Endodermal cell (in vitro differentiated cells): ENCODE data around the gene NDUFS1. TPM values are rescaled to one million over a fixed set of nuclear protein-coding genes. Genes with fewer than 3 reads are reported as not detected.
A peak's percentile ranks its signal among the peaks of the same experiment; 100 is the strongest.
"Not testable (repeated sequence)": the region's sequence is repeated elsewhere in the genome, so short reads cannot be mapped to it uniquely, and the experiment has no call there.

Experiments
- DNase-seq: peaks from one replicate; pipeline ENCODE4 v3.0.0-alpha.2; 2017
- H3K27ac ChIP-seq: 2 replicates; pipeline ENCODE4 v1.5.1; 2013; ENCODE audit warnings: mild to moderate bottlenecking, low read depth, low read length, moderate library complexity
- H3K27me3 ChIP-seq: 2 replicates; pipeline ENCODE4 v1.6.1; 2013; ENCODE audit warnings: mild to moderate bottlenecking, low read length, moderate library complexity; ENCODE audit not compliant: insufficient read depth, control insufficient read depth, poor library complexity, severe bottlenecking
- H3K36me3 ChIP-seq: 2 replicates; pipeline ENCODE4 v1.7.0; 2013; ENCODE audit warnings: mild to moderate bottlenecking, low read length, moderate library complexity; ENCODE audit not compliant: control insufficient read depth, insufficient read depth
- H3K4me1 ChIP-seq: one replicate; pipeline ENCODE4 v1.7.0; 2013; ENCODE audit warnings: low read length; ENCODE audit not compliant: control insufficient read depth, insufficient read depth
- H3K4me3 ChIP-seq: 2 replicates; pipeline ENCODE4 v1.5.1; 2013; ENCODE audit warnings: mild to moderate bottlenecking, low read length, moderate library complexity
- H3K9ac ChIP-seq: 2 replicates; pipeline ENCODE4 v1.6.1; 2013; ENCODE audit warnings: mild to moderate bottlenecking, low read length, moderate library complexity; ENCODE audit not compliant: poor library complexity, severe bottlenecking; ENCODE audit errors: extremely low read depth
- H3K9me3 ChIP-seq: 2 replicates; pipeline ENCODE4 v1.6.1; 2013; ENCODE audit warnings: mild to moderate bottlenecking, low read length, moderate library complexity; ENCODE audit not compliant: control insufficient read depth
- H3K27ac Mint-ChIP-seq: 2 replicates; pipeline ENCODE4 v1.8.0; 2020; ENCODE audit warnings: mixed read lengths
- H3K27me3 Mint-ChIP-seq: 2 replicates; pipeline ENCODE4 v1.8.0; 2021; ENCODE audit warnings: mild to moderate bottlenecking, mixed read lengths; ENCODE audit not compliant: insufficient read depth
- H3K36me3 Mint-ChIP-seq: 2 replicates; pipeline ENCODE4 v1.8.0; 2020; ENCODE audit warnings: low read depth, mixed read lengths
- H3K4me1 Mint-ChIP-seq: 2 replicates; pipeline ENCODE4 v1.8.0; 2020; ENCODE audit warnings: mixed read lengths
- H3K4me3 Mint-ChIP-seq: 2 replicates; pipeline ENCODE4 v1.8.0; 2020; ENCODE audit warnings: mild to moderate bottlenecking, moderate library complexity, mixed read lengths
- H3K9me3 Mint-ChIP-seq: 2 replicates; pipeline ENCODE4 v1.8.0; 2020; ENCODE audit warnings: mild to moderate bottlenecking, mixed read lengths
- WGBS, 2 experiments: methylation state at CpG; one replicate each; pipeline versions ENCODE4 v1.1.5 to v1.1.7; 2013; ENCODE audit warnings: missing lambda C conversion rate in 2 of 2, mixed read lengths in 1 of 2; ENCODE audit not compliant: insufficient coverage in 1 of 2, insufficient read length in 1 of 2; 5-methylcytosine and 5-hydroxymethylcytosine counted together
- total RNA-seq, 2 donors: library from RNA; stranded (reverse); fragmentation: NEBNext Ultra II Directional in 1 of 2; extraction: Animal tissue kit (Norgen Biotek cat#: 25700) in 1 of 2; gene quantifications; 2 replicates in 1 of 2; 3 replicates in 1 of 2; pipeline ENCODE4 v1.2.1, GENCODE V29; 2021
- TF ChIP-seq, protein P1 (sequence below): fragments of 200-600 bp; sonication (generic); conservative IDR thresholded peaks from 2 replicates; pipeline ENCODE4 v1.5.0; 2021; ENCODE audit warnings: antibody characterized with exemption, mild to moderate bottlenecking

Gene NDUFS1
- total RNA-seq, 2 donors from 2014 or later: 88.3 to 91.5 TPM

DNA sequence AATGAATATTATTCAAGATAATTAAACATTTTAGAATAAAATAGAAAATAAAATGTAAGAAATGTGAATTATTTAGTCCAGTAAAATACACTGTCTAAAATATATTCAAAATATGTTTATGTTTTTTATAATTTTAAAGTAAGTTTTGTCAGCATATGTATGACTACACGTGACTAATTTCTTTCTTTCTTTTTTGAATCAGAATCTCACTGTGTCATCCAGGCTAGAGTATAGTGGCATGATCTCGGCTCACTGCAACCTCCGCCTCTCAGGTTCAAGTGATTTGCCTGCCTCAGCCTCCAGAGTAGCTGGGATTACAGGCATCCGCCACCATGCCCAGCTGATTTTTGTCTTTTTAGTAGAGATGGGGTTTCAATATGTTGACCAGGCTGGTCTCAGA is 54.2 kb downstream of the NDUFS1 start:
- H3K4me3 ChIP-seq: no peak overlapping the region
- no peak overlapping the region for H3K27ac ChIP-seq
- H3K27me3 ChIP-seq: no peaks in the 10 kb centered on the region
- no peaks in the 10 kb centered on the region for H3K36me3 ChIP-seq
- peaks cover 5% of the 10 kb centered on the region for H3K36me3 Mint-ChIP-seq
- no peaks in the 10 kb centered on the region for H3K4me1 ChIP-seq
- no peaks in the 10 kb centered on the region for H3K9me3 Mint-ChIP-seq
- TF ChIP-seq, protein P1, sequence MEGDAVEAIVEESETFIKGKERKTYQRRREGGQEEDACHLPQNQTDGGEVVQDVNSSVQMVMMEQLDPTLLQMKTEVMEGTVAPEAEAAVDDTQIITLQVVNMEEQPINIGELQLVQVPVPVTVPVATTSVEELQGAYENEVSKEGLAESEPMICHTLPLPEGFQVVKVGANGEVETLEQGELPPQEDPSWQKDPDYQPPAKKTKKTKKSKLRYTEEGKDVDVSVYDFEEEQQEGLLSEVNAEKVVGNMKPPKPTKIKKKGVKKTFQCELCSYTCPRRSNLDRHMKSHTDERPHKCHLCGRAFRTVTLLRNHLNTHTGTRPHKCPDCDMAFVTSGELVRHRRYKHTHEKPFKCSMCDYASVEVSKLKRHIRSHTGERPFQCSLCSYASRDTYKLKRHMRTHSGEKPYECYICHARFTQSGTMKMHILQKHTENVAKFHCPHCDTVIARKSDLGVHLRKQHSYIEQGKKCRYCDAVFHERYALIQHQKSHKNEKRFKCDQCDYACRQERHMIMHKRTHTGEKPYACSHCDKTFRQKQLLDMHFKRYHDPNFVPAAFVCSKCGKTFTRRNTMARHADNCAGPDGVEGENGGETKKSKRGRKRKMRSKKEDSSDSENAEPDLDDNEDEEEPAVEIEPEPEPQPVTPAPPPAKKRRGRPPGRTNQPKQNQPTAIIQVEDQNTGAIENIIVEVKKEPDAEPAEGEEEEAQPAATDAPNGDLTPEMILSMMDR: no peak
- no peak overlapping the region for H3K9ac ChIP-seq
- no peak for DNase-seq
- H3K27ac Mint-ChIP-seq: no peak overlapping the region
- no peaks in the 10 kb centered on the region for H3K4me1 Mint-ChIP-seq
- H3K4me3 Mint-ChIP-seq: no peak overlapping the region
- no peaks in the 10 kb centered on the region for H3K27me3 Mint-ChIP-seq
- H3K9me3 ChIP-seq: no peaks in the 10 kb centered on the region
- 94 to 95% methylated on average over 4 of the region's 4 CpGs for WGBS, 2 experiments

DNA sequence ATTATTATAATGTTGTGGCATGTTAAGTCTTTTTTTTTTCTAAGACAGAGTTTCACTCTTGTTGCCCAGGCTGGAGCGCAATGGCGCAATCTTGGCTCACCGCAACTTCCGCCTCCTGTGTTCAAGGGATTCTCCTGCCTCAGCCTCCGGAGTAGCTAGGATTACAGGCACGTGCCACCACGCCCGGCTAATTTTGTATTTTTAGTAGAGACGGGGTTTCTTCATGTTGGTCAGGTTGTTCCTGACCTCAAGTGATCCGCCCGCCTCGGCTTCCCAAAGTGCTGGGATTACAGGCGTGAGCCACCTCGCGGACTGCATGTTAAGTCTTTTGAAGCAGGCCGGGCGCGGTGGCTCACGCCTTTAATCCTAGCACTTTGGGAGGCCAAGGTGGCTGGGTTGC is 60.4 kb downstream of the NDUFS1 start:
- not testable (repeated sequence) for H3K36me3 Mint-ChIP-seq, DNase-seq, H3K4me3 ChIP-seq, H3K27me3 ChIP-seq, H3K27ac Mint-ChIP-seq, H3K9me3 ChIP-seq, H3K4me1 ChIP-seq, H3K4me3 Mint-ChIP-seq, H3K9ac ChIP-seq, H3K27ac ChIP-seq, H3K9me3 Mint-ChIP-seq, H3K27me3 Mint-ChIP-seq, H3K36me3 ChIP-seq
- H3K4me1 Mint-ChIP-seq: peaks cover 11% of the 10 kb centered on the region
- WGBS, 2 experiments: 97 to 98% methylated on average over 19 of the region's 19 CpGs

DNA sequence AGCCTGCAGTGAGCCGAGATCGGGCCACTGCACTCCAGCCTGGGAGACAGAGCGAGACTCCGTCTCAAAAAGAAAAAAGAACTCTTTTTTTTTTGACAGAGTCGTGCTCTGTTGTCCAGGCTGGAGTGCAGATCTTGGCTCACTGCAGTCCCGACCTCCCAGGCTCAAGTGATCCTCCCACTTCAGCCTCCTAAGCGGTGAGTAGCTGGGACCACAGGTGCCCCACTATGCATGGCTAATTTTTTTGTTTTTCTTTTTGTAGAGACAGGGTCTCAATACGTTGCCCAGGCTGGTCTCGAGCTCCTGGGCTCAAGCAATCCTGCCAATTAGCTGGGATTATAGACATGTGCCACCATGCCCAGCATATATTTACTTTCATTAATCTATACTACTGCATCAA is 60.8 kb downstream of the NDUFS1 start:
- H3K4me1 ChIP-seq: peaks cover 8% of the 10 kb centered on the region
- H3K36me3 Mint-ChIP-seq: peaks cover 1% of the 10 kb centered on the region
- TF ChIP-seq, protein P1: no peak
- WGBS, 2 experiments: 93 to 95% methylated on average over 7 to 9 of the region's 9 CpGs
- H3K27me3 ChIP-seq: no peaks in the 10 kb centered on the region
- H3K9me3 ChIP-seq: no peaks in the 10 kb centered on the region
- H3K4me1 Mint-ChIP-seq: peaks cover 12% of the 10 kb centered on the region
- no peaks in the 10 kb centered on the region for H3K9me3 Mint-ChIP-seq
- H3K36me3 ChIP-seq: no peaks in the 10 kb centered on the region
- DNase-seq: no peak
- no peak overlapping the region for H3K27ac ChIP-seq
- no peak overlapping the region for H3K4me3 ChIP-seq
- H3K27ac Mint-ChIP-seq: no peak overlapping the region
- no peaks in the 10 kb centered on the region for H3K27me3 Mint-ChIP-seq
- H3K4me3 Mint-ChIP-seq: no peak overlapping the region
- H3K9ac ChIP-seq: no peak overlapping the region

DNA sequence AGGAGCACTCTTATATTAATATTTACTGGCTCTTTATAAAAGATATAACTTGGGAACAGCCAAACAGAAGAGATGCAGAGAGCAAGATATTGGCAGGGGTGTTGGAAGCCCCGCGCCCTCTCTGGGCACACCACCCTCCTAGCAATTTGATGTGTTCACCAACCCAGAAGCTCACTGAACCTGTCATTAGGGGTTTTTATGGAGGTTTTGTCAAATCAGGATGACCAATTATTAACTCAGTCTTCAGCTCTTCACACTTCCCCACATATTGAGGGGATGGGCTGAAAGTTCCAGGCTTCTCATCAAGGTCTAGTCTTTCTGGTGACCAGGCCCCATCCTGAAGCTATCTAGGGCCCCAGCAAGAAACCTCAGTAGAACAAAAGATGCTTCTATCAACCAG is 62.4 kb downstream of the NDUFS1 start:
- Histone ChIP-seq H3K27ac (no peak overlapping the region), H3K9ac (no peak overlapping the region), H3K9me3 (no peaks in the 10 kb centered on the region), H3K27me3 (no peaks in the 10 kb centered on the region), H3K36me3 (no peaks in the 10 kb centered on the region), H3K4me3 (no peak overlapping the region), H3K4me1 (peaks cover 9% of the 10 kb centered on the region)
- TF ChIP-seq, protein P1: no peak
- 92% methylated on average over 2 of the region's 2 CpGs; no CpG with 5 or more reads in 1 of the 2 experiments for WGBS, 2 experiments
- H3K4me3 Mint-ChIP-seq: no peak overlapping the region
- no peaks in the 10 kb centered on the region for H3K9me3 Mint-ChIP-seq
- H3K27ac Mint-ChIP-seq: peak overlapping the region; percentile 17
- H3K36me3 Mint-ChIP-seq: peaks cover 1% of the 10 kb centered on the region
- peaks cover 14% of the 10 kb centered on the region for H3K4me1 Mint-ChIP-seq
- no peak for DNase-seq
- H3K27me3 Mint-ChIP-seq: no peaks in the 10 kb centered on the region
